NCI-H748 treated with DMSO at 0.1 percent for 48 hours (cell line): Measurements from ENCODE around the gene PPARGC1A.

Experiments used
- DNase-seq: peaks from one replicate; lab custom pipeline; 2025; lab: John Stamatoyannopoulos, UW

Gene PPARGC1A

DNA sequence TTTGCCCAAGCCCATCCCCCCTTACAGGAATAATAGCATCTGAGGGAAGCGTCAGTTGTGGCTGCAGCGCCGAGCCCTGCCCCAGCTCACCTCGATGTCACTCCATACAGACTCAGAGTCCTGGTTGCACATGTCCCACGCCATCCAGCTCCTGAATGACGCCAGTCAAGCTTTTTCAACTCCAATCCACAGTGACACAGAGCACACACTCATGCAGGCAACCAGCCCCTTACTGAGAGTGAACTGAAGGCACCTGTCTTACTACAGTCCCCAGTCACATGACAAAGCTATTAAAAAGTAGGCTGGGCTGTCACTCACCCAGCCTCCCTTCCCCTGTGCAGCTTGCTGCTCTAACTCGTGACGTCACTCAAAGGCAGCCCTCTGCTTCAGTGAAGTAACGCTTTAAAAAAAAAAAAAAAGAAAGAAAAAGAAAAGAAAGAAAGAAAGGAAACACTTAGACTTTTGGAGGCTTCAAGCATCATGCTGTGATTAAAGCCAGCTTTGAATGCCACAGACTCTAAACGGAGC is at the start of gene PPARGC1A:
TSS of gene PPARGC1A (minus strand) at position 234 of the 528 bp plus-strand sequence. CDS start at position 144, 90 bp downstream.
- DNase-seq, result peak; percentile 17

DNA sequence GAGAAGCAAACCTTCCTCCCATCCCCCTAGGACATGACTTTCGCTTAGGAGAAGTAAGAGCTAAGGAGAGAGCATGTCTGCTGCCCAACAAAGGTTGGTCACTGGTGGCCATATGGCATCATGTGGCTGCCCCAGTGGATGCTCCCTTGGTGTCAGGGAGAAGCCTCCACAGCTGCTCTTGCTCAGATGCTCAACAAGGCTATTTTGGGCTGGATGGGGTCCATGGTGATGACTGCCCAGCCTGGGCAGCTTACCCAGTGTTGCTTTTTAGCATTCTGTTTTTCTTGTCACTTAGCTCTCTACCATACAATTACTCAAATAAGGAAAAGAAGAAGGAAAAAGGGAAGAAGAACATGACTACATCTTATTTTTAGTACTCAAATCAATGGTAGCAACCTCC is 48.9 kb upstream of the PPARGC1A start:
- no peak for DNase-seq

- no peak for DNase-seq
Measured at GRCh38 chr4:23937173-23937572, 47.3 kb upstream of the PPARGC1A start.

GRCh38 chr4:23934915-23935314 is 45.1 kb upstream of the PPARGC1A start:
- no peak for DNase-seq

GRCh38 chr4:23934223-23934622 is 44.4 kb upstream of the PPARGC1A start:
- DNase-seq, result no peak

DNA sequence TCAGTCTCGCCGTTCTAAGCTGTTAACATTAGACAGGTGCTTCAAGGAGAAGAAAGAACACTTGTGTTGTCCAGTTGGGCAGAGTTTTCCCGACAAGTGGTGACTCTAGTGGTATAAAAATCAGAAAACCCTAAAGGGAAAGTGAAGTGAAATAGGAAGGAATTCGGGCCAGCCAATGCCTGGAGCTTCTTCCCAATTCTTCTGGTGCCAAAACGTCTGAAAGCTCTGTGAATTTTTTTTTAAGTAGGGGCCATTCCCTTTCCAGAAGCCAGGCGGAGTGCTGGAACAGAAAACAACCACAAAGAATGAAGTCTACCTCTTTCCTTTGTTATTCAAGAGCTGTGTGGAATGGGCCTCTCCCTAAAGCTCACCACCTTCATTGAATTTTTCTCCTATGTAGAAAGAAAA is 43.1 kb upstream of the PPARGC1A start:
- DNase-seq, result no peak

DNA sequence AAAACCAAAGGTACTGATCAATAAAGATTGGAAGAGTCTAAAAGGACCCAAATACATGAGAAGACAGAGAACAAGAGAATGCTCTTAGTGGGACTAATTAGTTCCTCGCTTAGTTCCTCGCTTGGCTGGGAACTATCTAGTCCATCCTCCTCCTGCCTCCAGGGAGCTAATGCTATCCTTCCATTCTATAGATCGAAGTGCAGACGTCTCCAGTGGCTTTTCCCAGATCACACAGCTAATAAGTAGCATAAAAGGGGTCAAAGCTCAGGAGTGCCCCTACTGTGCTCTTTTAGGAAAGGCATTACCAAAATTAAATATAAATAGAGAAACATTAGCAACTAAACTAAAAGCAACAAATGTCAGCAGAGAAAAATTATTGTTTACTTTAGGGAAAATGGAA is 42.3 kb upstream of the PPARGC1A start:
- DNase-seq, result no peak

DNA sequence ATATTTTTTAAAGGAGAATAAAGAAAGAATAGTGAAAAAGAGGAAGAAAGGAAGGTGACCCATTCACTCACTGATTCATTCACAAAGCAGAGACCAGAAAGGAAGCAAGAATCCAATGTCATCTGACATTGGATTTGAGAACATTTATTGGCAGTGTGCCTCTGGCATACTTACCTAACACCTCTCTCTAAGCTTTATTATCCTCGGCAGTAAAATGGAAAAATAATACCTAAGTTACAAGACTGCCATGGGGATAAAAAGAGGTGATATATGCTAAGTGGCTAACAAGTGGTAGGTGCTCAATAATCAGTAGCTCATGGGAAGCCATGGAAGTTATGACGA is 41.6 kb upstream of the PPARGC1A start:
- no peak for DNase-seq

DNA sequence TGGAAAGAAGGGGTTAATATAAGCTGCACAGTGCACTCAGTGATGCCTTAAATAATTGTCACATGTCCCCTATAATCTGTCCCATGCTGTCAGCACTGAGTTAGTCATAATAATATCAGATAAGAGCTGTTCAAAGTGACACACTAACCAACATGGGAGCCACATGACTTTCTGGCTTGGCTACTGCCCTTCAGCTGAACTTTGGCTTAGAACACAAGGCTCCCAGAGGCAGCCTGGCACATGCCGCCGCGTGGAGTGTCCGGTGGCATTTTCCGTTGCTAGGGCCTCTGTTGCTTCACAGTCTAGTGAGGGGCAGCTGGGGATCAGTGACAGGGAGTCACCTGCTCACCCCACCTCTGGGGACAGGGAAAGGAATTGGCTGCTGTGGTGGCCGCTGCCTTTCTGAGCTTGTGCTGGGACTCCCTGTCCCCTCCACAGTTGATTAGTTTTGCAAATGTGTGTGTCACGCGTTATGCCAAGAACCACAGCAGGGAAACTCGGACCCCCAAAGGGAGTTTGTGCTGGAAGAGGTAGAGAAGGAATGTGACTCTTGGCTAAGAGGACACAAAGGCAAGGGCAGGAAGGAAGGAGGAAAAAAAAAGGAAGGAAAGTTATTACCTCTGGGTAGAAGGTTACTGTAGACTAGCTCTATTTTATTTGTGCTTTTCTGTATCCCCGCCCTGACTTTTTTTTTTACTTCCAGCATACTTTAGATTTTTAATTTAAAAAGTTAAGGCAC is 41.1 kb upstream of the PPARGC1A start:
- no peak for DNase-seq

DNA sequence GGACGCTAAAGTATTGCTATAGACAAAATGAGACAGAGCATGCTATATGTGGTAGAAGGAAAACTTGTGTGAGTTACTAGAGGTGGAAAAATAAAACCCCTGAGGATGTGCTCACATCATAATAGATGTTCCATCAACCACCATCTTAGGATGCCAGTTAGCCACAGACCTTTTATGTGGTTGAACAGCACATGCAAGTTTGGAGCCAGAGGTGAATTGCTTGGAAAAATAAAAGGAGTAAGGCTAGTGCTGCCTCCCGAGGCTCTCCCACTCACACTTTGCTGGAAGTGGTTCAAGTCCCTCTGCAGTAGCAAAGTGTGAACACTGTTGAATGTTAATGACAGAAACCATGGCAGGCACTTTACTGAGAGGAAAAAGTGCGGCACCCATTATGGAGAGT is 39.4 kb upstream of the PPARGC1A start:
- no peak for DNase-seq

DNA sequence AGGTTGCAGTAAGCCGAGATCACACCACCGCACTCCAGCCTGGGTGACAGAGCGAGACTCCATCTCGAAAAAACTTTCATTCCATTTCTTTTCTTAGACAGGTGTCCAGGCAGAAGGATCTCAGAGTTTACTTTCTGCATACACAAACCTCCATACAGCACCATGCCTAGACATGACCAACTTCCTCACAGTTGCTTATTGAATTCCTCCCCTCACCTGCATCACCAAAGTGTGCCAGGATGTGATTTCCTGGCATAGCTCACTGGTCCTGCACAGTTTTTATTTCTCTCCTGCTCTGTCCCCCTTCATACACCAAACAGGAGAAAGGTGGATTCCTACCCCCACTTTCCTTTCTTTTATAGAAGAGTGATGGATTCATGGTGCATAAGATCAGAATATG is 34.7 kb upstream of the PPARGC1A start:
- no peak for DNase-seq

DNA sequence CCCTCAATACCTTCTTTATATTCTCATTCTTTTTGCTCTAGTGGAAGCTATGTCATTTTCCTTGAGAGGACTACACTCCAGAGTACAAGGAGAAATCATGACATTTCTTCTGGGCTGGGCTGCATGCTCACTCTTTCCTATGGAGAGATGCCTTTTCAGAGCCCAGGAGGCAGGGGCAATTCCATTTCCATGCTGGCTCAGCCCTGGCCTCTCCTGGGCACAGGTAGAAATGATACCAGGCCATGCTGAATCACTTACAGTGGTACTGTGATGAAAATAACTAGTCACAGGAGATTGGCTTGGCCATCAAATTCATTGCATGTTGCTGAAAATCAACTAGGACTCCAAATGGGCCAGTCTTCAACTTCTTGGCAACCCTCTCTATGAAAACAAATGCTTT is 34.0 kb upstream of the PPARGC1A start:
- no peak for DNase-seq

DNA sequence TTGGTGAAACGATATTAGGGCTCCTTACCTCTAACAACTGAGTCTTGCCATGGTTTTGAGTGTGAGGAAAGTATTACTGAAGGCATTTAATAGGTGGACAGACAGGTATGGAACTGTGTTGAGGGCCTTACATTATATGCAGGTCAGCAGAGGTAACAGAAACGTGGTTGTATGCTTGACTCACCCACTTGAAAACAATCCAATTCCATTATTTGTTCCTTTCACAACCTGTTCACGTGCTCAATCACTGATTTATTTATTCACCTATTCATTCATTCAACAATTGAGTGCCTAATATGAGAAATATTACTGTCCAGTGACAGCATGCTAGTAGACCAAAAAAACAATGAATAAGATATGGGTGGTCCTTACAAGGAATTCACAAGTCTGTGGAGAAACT is 33.3 kb upstream of the PPARGC1A start:
- DNase-seq, result no peak

GRCh38 chr4:23922541-23923111 is 32.8 kb upstream of the PPARGC1A start:
- no peak for DNase-seq

- no peak for DNase-seq
Measured at GRCh38 chr4:23922013-23922412, 32.2 kb upstream of the PPARGC1A start.

DNA sequence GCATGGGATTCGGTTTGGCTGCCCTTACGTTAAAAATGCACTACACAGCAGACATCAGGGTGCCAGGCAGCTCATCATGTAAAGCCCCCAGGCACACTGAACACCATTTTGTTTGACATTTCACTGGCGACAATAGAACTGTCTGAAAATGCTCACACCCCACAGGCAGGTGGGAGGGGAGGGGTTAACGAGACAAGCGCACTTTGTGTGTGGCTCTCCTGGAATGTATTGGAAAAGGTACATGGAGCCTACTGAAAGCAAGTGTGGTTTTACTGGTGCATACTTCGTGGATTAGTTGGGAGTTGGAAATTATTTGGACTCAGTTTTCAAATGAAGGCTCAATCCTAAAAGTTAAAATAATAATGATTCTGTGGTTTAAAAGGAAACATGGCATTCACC is 31.6 kb upstream of the PPARGC1A start:
- no peak for DNase-seq

DNA sequence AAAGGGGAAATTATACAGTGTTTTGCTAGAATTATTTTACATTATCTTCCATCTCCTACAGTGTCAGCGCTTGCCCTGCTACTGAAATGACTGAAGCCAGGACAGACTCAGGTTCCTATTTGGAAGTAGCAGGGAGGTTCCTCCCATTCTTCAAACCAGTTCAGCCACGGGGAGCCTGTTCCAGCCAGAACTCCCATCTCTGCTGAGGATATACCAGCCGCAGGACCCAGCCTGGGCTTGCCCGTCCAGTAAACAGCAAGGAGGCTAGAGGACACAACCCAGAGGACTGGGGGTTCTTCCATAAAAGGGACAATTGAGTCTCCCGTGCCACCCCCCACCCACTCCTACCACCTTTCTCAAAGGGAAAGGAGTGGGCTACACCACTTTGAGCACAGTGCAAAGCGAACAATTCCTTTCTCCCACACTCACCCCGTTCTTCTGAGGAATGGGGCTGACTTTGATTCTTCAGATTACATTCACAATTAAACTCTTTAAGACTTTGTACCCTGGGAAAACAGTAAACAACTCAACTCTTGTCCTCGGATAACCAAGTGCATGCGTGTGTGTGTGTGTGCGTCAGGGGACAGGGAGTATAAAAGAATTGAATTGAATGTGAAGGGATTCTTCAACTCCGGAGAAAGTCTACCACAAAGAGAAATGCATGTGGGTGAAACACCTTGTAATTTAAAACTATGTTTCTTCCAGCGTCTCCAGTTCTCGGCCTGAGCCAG is 31.0 kb upstream of the PPARGC1A start:
- DNase-seq, result no peak

GRCh38 chr4:23920296-23920695 is 30.4 kb upstream of the PPARGC1A start:
- no peak for DNase-seq

GRCh38 chr4:23916282-23916681 is 26.4 kb upstream of the PPARGC1A start:
- no peak for DNase-seq

DNA sequence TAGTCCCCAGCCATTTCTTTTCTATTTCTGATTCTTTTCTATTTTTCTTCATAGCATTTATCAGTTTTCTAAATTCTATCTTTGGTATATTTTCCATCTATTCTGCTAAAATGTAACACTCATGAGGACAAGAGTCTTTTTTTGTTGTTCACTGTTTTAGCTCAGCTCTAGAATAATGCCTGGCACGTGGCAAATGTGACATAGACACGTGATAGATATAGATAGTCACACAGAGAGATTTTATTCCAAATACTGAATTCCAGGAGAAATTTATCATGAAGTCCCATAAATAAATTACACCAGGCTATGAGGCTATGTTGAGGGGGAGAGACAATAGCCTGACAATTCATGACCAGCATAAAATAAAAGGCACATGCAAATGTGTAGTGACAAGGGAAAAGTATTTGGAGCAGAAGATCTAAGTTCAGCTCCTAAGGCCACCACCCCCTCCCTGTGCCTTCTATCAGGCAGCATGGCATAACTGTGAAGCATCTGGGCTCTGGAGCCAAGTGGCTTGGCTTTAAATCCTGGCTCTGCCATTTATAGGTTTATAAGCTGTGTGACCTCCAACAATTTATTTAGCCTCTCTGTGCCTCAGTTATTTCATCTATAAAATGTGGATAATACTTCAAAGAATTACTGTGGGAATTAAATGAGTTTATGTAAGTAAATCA is 25.7 kb upstream of the PPARGC1A start:
- no peak for DNase-seq

DNA sequence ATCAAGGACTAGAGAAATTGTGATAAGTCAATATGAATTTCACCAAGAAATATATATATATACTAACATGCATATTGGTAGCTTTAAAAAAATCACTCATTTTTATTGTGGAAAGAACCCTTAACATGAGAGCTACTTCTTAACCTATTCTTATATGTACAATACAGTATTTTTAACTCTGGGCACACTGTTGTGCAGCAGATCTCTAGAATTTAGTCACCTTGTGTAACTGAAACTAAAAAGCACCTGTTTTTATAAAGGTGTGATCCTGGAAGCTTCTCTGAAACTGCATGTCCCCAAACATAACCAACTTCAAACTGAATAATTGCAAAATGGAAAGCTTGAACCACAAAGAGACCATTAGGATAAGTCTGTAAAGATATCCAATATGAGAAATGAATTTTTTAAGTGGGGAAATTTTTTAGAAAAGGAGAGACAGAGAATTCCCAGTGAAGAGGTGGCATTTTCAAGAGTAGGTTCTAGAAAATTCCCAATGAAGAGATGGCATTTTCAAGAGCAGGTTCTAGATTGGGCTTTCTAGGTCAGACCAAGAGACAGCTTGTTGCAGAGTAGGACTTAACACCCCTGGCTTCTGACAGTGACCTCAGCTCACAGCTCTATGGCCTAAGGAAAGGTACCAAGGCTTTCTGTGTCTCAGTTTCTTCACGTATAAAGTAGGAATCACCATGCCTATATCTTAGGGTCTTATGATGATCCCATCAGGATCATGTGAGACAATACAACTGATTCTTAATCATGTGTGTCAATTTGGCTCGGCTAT is 22.0 kb upstream of the PPARGC1A start:
- no peak for DNase-seq

DNA sequence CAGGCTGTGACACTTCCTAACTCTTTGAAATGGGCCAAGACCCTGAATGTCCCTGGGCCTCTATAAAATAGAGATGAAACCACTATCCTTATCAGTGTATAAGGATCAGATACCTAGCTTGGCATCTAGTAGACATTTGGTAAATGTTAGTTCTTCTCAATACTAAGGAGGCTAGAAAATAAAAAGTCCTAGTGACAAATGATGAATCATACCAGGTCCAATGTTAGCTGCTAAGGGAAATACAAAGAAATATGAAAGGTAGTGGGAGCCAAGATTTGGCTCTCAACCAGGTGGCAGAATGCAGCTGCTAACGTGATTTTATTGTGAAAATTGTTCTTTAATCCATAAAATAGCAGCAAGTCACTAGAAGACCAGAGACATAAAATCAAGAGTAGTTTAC is 19.8 kb upstream of the PPARGC1A start:
- DNase-seq, result no peak
